GM21390 (cell line): ENCODE measurements around the gene BACH2.

Experiments
- ATAC-seq: cut with Tn5 transposase; IDR thresholded peaks from one replicate; pipeline ENCODE4 v1.9.1; 2021; ENCODE audit not compliant: unreplicated experiment

Gene BACH2

GRCh38 chr6:90103056-90103800 is 193.4 kb downstream of the BACH2 start:
- peak; percentile 85 for ATAC-seq

GRCh38 chr6:90101403-90101802 is 195.2 kb downstream of the BACH2 start:
- ATAC-seq, result no peak

GRCh38 chr6:90100059-90100665 is 196.5 kb downstream of the BACH2 start:
- no peak for ATAC-seq

- no peak for ATAC-seq
Measured at GRCh38 chr6:90098627-90099026, 198.0 kb downstream of the BACH2 start.

GRCh38 chr6:90098001-90098531 is 198.6 kb downstream of the BACH2 start:
- no peak for ATAC-seq

- no peak for ATAC-seq
Measured at GRCh38 chr6:90097356-90097755, 199.3 kb downstream of the BACH2 start.

GRCh38 chr6:90096818-90097217 is 199.8 kb downstream of the BACH2 start:
- ATAC-seq, result no peak

- ATAC-seq, result no peak
Measured at GRCh38 chr6:90095788-90096187, 200.9 kb downstream of the BACH2 start.

- ATAC-seq, result no peak
Measured at GRCh38 chr6:90095145-90095544, 201.5 kb downstream of the BACH2 start.

- no peak for ATAC-seq
Measured at GRCh38 chr6:90093558-90094073, 203.0 kb downstream of the BACH2 start.

- no peak for ATAC-seq
Measured at GRCh38 chr6:90090866-90091265, 205.8 kb downstream of the BACH2 start.

GRCh38 chr6:90088009-90088408 is 208.6 kb downstream of the BACH2 start:
- ATAC-seq, result no peak

- ATAC-seq, result no peak
Measured at GRCh38 chr6:90087106-90087833, 209.4 kb downstream of the BACH2 start.

- no peak for ATAC-seq
Measured at GRCh38 chr6:90086517-90086916, 210.1 kb downstream of the BACH2 start.

- ATAC-seq, result peak; percentile 52
Measured at GRCh38 chr6:90083891-90084290, 212.8 kb downstream of the BACH2 start.

- no peak for ATAC-seq
Measured at GRCh38 chr6:90082847-90083246, 213.8 kb downstream of the BACH2 start.

GRCh38 chr6:90080876-90081481 is 215.7 kb downstream of the BACH2 start:
- peak; percentile 86 for ATAC-seq

GRCh38 chr6:90079560-90080490 is 216.8 kb downstream of the BACH2 start:
- no peak for ATAC-seq

- ATAC-seq, result no peak
Measured at GRCh38 chr6:90078513-90079289, 217.9 kb downstream of the BACH2 start.
